Measurements from ENCODE around the gene SLC7A5.

SLC7A5 gene

DNA sequence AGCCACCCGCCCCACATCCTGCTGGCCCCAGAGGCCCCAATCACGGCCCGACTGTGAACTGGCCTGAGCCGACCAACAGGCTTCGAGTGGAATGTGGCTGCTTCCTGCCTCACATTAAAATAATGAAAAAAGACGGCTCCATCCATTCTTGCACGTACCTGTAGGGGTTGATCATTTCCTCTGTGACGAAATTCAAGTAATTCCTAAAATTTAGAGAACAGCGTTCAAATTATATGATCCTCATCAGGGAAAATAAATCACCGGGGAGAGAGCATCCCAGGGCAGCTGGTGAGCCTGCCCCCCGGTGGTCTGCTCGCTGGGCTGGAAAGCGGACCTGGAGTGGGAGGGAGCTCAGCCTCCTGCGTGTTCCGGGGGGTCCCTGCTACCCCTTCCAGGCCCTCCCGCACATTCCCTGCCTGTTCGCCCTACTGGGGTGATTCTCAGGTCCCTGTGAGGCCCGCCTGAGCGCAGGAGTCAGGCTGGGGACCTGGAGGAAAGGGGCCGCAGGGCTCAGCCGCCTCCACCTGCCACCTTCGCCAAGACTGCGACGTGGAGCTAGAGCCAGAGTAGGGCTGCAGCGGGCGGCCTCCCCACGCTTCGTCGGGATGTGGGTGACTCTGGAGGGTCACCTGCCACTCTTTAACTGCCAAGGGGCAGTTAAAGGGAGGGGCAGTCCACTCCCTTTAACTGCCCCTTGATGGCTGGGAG lies 28.9 kb downstream of the SLC7A5 start:
- no peak overlapping the region for H3K27ac ChIP-seq
- TF ChIP-seq, protein P1, sequence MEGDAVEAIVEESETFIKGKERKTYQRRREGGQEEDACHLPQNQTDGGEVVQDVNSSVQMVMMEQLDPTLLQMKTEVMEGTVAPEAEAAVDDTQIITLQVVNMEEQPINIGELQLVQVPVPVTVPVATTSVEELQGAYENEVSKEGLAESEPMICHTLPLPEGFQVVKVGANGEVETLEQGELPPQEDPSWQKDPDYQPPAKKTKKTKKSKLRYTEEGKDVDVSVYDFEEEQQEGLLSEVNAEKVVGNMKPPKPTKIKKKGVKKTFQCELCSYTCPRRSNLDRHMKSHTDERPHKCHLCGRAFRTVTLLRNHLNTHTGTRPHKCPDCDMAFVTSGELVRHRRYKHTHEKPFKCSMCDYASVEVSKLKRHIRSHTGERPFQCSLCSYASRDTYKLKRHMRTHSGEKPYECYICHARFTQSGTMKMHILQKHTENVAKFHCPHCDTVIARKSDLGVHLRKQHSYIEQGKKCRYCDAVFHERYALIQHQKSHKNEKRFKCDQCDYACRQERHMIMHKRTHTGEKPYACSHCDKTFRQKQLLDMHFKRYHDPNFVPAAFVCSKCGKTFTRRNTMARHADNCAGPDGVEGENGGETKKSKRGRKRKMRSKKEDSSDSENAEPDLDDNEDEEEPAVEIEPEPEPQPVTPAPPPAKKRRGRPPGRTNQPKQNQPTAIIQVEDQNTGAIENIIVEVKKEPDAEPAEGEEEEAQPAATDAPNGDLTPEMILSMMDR (conservative IDR thresholded peaks at IDR 0.05) = no peak
- TF ChIP-seq ZFX (IDR thresholded peaks at IDR 0.05) = no peak

DNA sequence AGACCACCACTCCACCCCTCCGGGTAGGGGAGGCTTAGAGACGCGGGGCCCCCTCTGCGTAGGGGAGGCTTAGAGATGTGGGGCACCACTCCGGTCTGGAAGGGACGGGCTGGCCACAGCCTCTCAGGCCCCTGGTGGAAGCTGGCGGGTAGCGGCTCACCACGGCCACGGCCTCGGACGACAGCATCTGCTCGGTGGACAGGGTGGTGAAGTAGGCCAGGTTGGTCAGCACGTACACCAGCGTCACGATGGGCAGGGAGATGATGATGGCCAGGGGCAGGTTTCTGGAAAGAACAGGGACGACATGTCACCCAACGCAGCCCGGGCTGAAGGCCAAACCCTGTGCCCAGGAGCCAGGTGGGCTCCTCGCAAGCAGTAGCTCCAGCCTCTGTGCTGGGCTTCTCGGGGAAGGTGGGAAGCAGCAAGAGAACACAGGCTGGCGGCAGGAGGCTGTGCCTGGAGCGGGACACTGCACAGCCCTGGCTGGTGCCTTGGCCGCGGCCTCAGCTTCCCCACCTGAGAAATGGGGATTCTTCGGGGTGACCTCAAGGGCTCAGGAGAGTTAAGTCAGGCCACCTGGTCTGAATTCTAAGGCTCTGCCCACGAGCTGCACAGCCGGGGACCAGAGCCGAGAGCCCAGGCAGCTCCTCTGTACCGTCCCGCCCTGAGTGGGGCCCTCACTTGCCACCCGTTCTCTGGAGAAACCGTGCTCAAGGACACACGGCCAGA lies 29.6 kb downstream of the SLC7A5 start:
- TF ChIP-seq, protein P1 (conservative IDR thresholded peaks at IDR 0.05) = no peak
- no peak overlapping the region for H3K27ac ChIP-seq

DNA sequence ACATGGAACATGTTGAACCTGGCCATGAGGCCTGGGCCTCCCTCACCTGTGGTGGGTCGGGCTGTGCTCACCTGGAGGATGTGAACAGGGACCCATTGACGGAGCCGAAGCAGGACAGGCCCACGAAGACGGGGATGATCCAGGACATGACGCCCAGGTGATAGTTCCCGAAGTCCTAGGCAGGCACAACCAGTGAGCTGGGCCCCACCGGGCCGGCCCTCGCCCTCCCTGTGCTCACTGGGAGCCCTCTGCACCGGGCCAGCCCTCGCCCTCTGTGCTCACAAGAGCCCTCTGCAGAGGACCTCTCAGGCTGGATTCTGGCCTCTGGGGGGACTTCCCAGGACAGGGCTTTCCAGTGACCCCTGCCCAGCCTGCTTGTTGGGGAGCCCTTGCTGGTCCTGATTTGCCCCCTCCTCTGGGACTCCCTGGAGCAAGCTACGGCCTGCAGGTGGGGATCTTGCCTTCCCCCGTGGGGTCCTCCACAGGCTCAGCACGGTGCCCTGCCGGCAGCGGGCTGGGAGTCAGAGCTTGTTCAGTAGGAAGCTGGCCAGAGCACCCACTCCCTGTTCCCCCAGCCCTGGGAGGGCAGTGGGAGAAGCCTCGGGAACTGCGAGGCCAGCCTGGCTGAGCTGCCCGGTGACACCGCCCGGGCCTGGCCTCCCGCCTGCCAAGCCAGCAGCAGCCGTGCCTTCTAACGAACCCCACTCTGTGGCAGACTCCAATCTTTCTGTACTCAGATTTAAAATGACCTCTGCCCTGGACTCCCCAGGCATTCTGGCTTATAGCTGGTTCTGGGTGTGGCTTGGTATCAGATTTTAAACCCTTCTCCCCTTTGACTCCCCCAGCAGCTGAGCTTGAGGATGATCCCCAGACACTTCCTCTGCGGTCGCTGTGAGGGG lies 30.4 kb downstream of the SLC7A5 start:
- TF ChIP-seq ZFX (IDR thresholded peaks at IDR 0.05) = no peak
- H3K27ac ChIP-seq = no peak overlapping the region

DNA sequence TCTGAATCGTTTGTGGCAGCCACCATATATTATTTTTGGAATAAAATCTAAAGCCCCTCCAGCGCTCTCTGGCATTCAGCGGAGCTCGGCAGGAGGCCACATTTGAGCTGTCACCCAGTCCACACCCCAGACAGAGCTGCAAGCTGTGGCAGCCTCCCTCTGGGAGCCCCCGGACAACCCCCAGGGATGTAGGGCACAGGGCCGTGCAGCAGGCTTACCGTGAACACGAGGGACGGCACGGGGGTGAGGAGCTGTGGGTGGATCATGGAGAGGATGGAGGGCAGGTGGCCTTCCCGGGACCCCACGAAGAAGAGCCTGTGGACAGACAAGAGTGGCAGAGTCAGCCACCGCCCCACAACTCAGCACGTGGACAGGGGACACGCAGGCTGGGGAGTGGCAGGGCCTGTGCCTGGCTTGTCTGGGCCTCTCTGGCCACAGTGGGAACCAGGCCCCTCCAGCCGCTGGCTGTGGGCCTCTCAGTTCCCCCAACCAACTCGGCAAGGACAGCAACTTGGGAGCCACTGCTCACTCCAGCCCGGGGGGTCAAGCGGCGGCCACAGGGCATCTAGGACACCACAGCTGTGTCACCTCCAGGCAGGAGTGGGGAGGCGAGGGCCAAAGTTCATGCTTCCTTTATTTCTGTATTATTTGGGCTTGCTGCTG lies 31.5 kb downstream of the SLC7A5 start:
- TF ChIP-seq, protein P1 (conservative IDR thresholded peaks at IDR 0.05) = no peak
- no peak for TF ChIP-seq ZFX (IDR thresholded peaks at IDR 0.05)
- no peak overlapping the region for H3K27ac ChIP-seq

DNA sequence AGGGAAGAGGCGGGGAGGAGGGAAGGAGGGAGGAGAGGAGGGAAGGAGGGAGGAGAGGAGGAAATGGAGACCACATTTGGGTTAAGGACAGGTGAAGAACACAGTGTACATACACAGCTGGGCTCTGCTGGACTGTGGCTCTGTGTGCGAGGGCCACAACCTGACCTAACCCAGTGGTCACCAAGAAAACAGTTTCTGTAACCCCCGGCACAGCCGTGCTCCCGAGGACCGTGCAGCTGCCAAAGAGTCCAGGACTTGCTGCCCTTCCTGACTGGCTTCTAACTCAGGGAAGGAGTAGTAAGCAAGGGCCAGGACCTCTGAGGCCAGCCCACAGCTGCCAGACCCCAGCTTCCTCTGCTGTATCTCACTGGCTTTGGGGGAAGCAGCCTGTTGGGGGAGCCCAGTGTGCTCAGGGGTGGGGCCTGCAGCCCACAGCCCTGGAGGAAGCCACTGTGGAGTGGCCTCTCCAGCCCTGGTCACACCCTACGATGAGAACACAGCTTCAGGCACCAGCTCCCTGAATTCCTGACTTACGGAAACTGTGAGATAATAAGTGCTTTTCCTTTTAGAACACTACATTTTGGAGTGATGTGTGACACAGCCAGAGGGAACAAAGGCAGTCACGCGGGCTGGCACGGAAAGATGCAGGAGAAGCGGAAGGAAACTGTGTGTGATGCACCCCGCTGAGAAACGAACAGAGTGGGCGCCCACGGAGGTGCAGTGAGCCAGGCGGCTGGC lies 32.3 kb downstream of the SLC7A5 start:
- no peak overlapping the region for H3K27ac ChIP-seq
- no peak for TF ChIP-seq ZFX (IDR thresholded peaks at IDR 0.05)
- TF ChIP-seq, protein P1 (conservative IDR thresholded peaks at IDR 0.05) = no peak

DNA sequence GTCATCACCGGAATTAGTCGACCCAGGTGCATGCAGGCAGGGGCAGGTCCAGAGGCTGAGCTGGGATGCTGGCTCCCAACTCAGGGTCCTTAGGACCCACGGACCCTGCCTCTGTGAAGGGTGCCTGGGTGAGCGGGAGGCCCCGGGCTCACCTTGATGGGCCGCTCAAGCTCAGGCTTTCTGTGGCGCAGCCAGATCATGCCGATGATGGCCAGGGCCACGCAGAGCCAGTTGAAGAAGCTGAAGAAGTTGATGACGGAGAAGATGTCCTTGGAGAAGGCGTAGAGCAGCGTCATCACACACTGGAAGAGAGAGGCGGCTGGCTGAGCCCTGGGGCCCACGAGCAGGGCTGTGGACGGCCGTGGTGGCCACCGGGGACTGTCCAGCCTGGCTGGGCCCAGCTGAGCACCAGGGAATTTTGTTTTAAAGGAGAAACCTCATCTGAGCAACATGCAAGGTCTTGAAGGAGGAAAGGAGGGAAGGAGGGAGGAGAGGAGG lies 32.9 kb downstream of the SLC7A5 start:
- no peak for TF ChIP-seq ZFX (IDR thresholded peaks at IDR 0.05)
- TF ChIP-seq, protein P1 (conservative IDR thresholded peaks at IDR 0.05) = no peak
- H3K27ac ChIP-seq = no peak overlapping the region

Data from C4-2B (cell line).